ENCODE results near the gene KCNG2.

The KCNG2 gene

DNA sequence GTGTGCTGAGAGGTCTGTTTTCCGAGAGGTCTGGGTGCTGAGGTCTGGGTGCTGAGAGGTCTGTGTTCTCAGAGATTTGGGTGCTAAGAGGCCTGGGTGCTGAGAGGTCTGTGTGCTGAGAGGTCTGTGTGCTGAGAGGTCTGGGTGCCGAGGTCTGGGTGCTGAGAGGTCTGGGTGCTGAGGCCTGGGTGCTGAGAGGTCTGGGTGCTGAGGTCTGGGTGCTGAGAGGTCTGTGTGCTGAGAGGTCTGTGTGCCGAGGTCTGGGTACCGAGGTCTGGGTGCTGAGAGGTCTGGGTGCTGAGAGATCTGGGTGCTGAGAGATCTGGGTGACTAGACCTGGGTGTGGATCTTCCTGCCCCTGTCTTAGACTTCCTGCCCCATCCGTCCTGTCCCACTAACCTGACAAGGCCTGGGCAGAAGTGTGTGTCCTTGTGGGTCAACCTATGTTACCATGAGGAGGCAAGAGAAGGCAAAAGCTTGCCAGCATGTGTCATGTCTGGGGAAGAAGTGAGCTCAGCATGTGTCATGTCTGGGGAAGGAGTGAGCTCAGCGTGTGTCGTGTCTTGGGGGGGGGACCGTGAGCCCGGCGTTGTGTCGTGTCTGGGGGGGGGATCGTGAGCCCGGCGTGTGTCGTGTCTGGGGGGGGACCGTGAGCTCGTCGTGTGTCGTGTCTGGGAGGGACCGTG, 69.3 kb downstream of the KCNG2 start:
- peaks cover 25% of the 10 kb centered on the region; the same call in 1 of the 2 replicates for H3K9me3 ChIP-seq (ENCODE audit: insufficient read depth, low read depth, low read length)
- no peak overlapping the region for H3K9ac ChIP-seq (ENCODE audit: low read depth, low read length, poor library complexity, severe bottlenecking)
- H3K9me2 ChIP-seq (replicated peaks; ENCODE audit: low read depth, low read length), result no peaks in the 10 kb centered on the region
- no peak overlapping the region for H2AFZ ChIP-seq (ENCODE audit: low read length)
- TF ChIP-seq, protein P1, sequence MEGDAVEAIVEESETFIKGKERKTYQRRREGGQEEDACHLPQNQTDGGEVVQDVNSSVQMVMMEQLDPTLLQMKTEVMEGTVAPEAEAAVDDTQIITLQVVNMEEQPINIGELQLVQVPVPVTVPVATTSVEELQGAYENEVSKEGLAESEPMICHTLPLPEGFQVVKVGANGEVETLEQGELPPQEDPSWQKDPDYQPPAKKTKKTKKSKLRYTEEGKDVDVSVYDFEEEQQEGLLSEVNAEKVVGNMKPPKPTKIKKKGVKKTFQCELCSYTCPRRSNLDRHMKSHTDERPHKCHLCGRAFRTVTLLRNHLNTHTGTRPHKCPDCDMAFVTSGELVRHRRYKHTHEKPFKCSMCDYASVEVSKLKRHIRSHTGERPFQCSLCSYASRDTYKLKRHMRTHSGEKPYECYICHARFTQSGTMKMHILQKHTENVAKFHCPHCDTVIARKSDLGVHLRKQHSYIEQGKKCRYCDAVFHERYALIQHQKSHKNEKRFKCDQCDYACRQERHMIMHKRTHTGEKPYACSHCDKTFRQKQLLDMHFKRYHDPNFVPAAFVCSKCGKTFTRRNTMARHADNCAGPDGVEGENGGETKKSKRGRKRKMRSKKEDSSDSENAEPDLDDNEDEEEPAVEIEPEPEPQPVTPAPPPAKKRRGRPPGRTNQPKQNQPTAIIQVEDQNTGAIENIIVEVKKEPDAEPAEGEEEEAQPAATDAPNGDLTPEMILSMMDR (conservative IDR thresholded peaks at IDR 0.05; ENCODE audit: low read length), result no peak
- TF ChIP-seq EZH2phosphoT487 (IDR thresholded peaks at IDR 0.05; ENCODE audit: borderline replicate concordance), result no peak
- H3K27me3 ChIP-seq (ENCODE audit: insufficient read depth, low read length, poor library complexity, severe bottlenecking), result no peaks in the 10 kb centered on the region
- no peaks in the 10 kb centered on the region for H3K36me3 ChIP-seq (ENCODE audit: insufficient read depth, low read length)
- no peaks in the 10 kb centered on the region for H3F3A ChIP-seq (ENCODE audit: low read depth)
- no peak overlapping the region for H3K4me2 ChIP-seq (ENCODE audit: low read depth, low read length, poor library complexity, severe bottlenecking)
- H3K4me3 ChIP-seq (ENCODE audit: low read length, poor library complexity, severe bottlenecking), result no peak overlapping the region
- H3K79me2 ChIP-seq (ENCODE audit: insufficient read depth, low read length), result no peaks in the 10 kb centered on the region
- no peaks in the 10 kb centered on the region for H4K20me1 ChIP-seq (ENCODE audit: insufficient read depth, low read length, poor library complexity, severe bottlenecking)
- H3K4me1 ChIP-seq (ENCODE audit: insufficient read depth, low read length, poor library complexity, severe bottlenecking), result no peaks in the 10 kb centered on the region

DNA sequence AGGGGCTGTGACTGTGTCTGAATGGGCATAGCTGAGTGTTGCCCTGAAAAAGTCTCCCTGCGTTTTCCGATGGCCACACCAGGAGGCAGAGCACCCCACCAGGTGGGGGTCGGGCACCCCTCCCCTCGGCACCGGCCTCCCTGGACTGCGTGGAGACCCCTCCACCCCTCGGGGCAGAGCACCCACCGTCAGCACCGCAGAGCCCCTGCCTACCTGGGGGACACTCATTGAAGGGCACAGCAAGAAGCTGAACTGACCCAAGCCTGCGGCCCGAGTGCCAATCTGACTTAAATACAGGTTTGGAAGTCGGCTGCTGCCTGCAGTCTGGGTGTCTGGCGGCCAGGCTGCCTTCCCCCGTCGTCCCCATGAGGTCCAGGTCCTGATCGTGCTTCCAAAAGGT, 69.9 kb downstream of the KCNG2 start:
- H3K4me1 ChIP-seq (ENCODE audit: insufficient read depth, low read length, poor library complexity, severe bottlenecking), result no peaks in the 10 kb centered on the region
- peaks cover 18% of the 10 kb centered on the region; the same call in 1 of the 2 replicates for H3K9me3 ChIP-seq (ENCODE audit: insufficient read depth, low read depth, low read length)
- no peak overlapping the region for H3K4me2 ChIP-seq (ENCODE audit: low read depth, low read length, poor library complexity, severe bottlenecking)
- no peak overlapping the region for H3K4me3 ChIP-seq (ENCODE audit: low read length, poor library complexity, severe bottlenecking)
- H2AFZ ChIP-seq (ENCODE audit: low read length), result no peak overlapping the region
- no peak overlapping the region for H3K9ac ChIP-seq (ENCODE audit: low read depth, low read length, poor library complexity, severe bottlenecking)
- TF ChIP-seq, protein P1 (conservative IDR thresholded peaks at IDR 0.05; ENCODE audit: low read length), result no peak
- TF ChIP-seq EZH2phosphoT487 (IDR thresholded peaks at IDR 0.05; ENCODE audit: borderline replicate concordance), result no peak
- H4K20me1 ChIP-seq (ENCODE audit: insufficient read depth, low read length, poor library complexity, severe bottlenecking), result no peaks in the 10 kb centered on the region
- no peaks in the 10 kb centered on the region for H3K79me2 ChIP-seq (ENCODE audit: insufficient read depth, low read length)
- no peaks in the 10 kb centered on the region for H3F3A ChIP-seq (ENCODE audit: low read depth)
- H3K27me3 ChIP-seq (ENCODE audit: insufficient read depth, low read length, poor library complexity, severe bottlenecking), result no peaks in the 10 kb centered on the region
- no peaks in the 10 kb centered on the region for H3K36me3 ChIP-seq (ENCODE audit: insufficient read depth, low read length)
- H3K9me2 ChIP-seq (replicated peaks; ENCODE audit: low read depth, low read length), result no peaks in the 10 kb centered on the region

DNA sequence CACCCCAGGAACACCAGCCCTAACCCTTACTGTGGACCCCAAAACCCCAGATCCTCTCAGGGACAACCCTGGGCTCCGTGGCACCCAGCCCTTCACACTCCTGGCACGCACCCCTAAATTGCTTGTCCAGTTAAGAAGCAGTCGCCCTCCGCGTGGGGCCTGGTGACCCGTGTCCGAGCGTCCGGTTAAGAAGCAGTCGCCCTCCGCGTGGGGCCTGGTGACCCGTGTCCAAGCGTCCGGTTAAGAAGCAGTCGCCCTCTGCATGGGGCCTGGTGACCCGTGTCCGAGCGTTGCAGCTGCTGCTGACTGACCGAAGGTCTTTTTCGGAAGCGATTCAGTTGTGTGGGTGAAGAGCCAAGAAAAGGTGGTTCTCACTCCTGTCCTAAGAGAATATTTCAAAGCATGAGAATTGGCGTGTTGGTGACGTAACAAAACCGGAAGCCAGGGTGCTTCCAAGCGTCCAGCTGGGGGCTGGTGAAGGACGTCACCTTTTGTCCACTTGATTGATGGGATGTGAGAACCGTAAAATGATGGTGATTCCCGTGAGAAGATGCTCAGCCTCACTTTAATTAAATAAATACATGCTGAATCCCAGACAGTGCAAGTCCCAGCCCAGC, 70.5 kb downstream of the KCNG2 start:
- no peaks in the 10 kb centered on the region for H3K4me1 ChIP-seq (ENCODE audit: insufficient read depth, low read length, poor library complexity, severe bottlenecking)
- no peaks in the 10 kb centered on the region for H4K20me1 ChIP-seq (ENCODE audit: insufficient read depth, low read length, poor library complexity, severe bottlenecking)
- H3K4me3 ChIP-seq (ENCODE audit: low read length, poor library complexity, severe bottlenecking), result no peak overlapping the region
- no peaks in the 10 kb centered on the region for H3K27me3 ChIP-seq (ENCODE audit: insufficient read depth, low read length, poor library complexity, severe bottlenecking)
- no peaks in the 10 kb centered on the region for H3F3A ChIP-seq (ENCODE audit: low read depth)
- no peaks in the 10 kb centered on the region for H3K9me2 ChIP-seq (replicated peaks; ENCODE audit: low read depth, low read length)
- no peak overlapping the region for H2AFZ ChIP-seq (ENCODE audit: low read length)
- H3K9ac ChIP-seq (ENCODE audit: low read depth, low read length, poor library complexity, severe bottlenecking), result no peak overlapping the region
- TF ChIP-seq EZH2phosphoT487 (IDR thresholded peaks at IDR 0.05; ENCODE audit: borderline replicate concordance), result no peak
- TF ChIP-seq, protein P1 (conservative IDR thresholded peaks at IDR 0.05; ENCODE audit: low read length), result no peak
- no peak overlapping the region for H3K4me2 ChIP-seq (ENCODE audit: low read depth, low read length, poor library complexity, severe bottlenecking)
- no peaks in the 10 kb centered on the region for H3K36me3 ChIP-seq (ENCODE audit: insufficient read depth, low read length)
- H3K79me2 ChIP-seq (ENCODE audit: insufficient read depth, low read length), result no peaks in the 10 kb centered on the region
- H3K9me3 ChIP-seq (ENCODE audit: insufficient read depth, low read depth, low read length), result peaks cover 14% of the 10 kb centered on the region; the same call in 1 of the 2 replicates

Measured in Loucy (cell line).